MCF 10A (cell line): ENCODE measurements around the gene CABLES1. TPM values are rescaled to one million over a fixed set of nuclear protein-coding genes. Genes with fewer than 3 reads are reported as not detected.

Source experiments
- BruUV-seq: library from RNA; stranded (reverse); fragments of 400-500 nt; replicated peaks from 2 replicates; lab custom pipeline; 2021; lab: Mats Ljungman, UMichigan
- CTCF ChIA-PET: fragments of 300-600 bp; sonication (Branson Sonifier 250); formaldehyde crosslinking; extraction: SDS; loops from one replicate; lab custom pipeline; 2021; ENCODE audit warnings: antibody characterized with exemption, inconsistent platforms; lab: Yijun Ruan, JAX
- POLR2A ChIA-PET: fragments of 300-600, 350-650 bp; sonication (Branson Sonifier 250); formaldehyde crosslinking; extraction: SDS; loops from one replicate; lab custom pipeline; 2020; ENCODE audit warnings: antibody characterized with exemption, inconsistent platforms; lab: Yijun Ruan, JAX
- DNase-seq: peaks from one replicate; pipeline ENCODE4 v3.0.0-alpha.2; 2018; ENCODE audit not compliant: unreplicated experiment
- H3K27ac Mint-ChIP-seq: one replicate; pipeline ENCODE4 v1.8.0; 2022; ENCODE audit warnings: mild to moderate bottlenecking, low read depth, mixed read lengths; ENCODE audit not compliant: unreplicated experiment
- H3K27me3 Mint-ChIP-seq: one replicate; pipeline ENCODE4 v1.8.0; 2022; ENCODE audit warnings: mixed read lengths; ENCODE audit not compliant: insufficient read depth, unreplicated experiment
- H3K36me3 Mint-ChIP-seq: one replicate; pipeline ENCODE4 v1.8.0; 2022; ENCODE audit warnings: mild to moderate bottlenecking, moderate library complexity, mixed read lengths; ENCODE audit not compliant: insufficient read depth, unreplicated experiment
- H3K4me1 Mint-ChIP-seq: one replicate; pipeline ENCODE4 v1.8.0; 2022; ENCODE audit warnings: mixed read lengths; ENCODE audit not compliant: insufficient read depth, unreplicated experiment
- H3K4me3 Mint-ChIP-seq: one replicate; pipeline ENCODE4 v1.8.0; 2022; ENCODE audit warnings: mild to moderate bottlenecking, moderate library complexity, mixed read lengths; ENCODE audit not compliant: unreplicated experiment
- H3K9me3 Mint-ChIP-seq: one replicate; pipeline ENCODE4 v1.8.0; 2022; ENCODE audit warnings: mixed read lengths; ENCODE audit not compliant: unreplicated experiment
- CTCF ChIP-seq: fragments of 200-600 bp; IDR thresholded peaks from one replicate; pipeline ENCODE4 v1.8.0; 2022; ENCODE audit warnings: antibody characterized with exemption, mild to moderate bottlenecking; ENCODE audit not compliant: unreplicated experiment
- intact Hi-C: fragments of 100-400 bp; cut with micrococcal nuclease; formaldehyde crosslinking; loops from 2 replicates; pipeline ENCODE4 v1.14.1; 2022
- total RNA-seq: library from RNA; stranded (reverse); gene quantifications from 2 replicates; pipeline ENCODE4 v1.2.3, GENCODE V29; 2022

CABLES1 gene
- total RNA-seq, 1 experiment from 2014 or later = 3.2 TPM

GRCh38 chr18:23129355-23130002 lies 5.8 kb upstream of the CABLES1 start:
- ChIA-PET POLR2A (interaction anchor here (1.1 to 1.7 kb wide), 2 partner anchors 14 to 249 kb away, joined by 3 to 10 read pairs; no protein-coding TSS in a partner anchor), CTCF (interaction anchor here (0.6 to 4.1 kb wide), 9 partner anchors 10 to 330 kb away, joined by 3 to 67 read pairs (median 3); no protein-coding TSS in a partner anchor)
- peaks cover 8% of the 10 kb centered on the region for H3K4me1 Mint-ChIP-seq
- H3K27ac Mint-ChIP-seq = no peak overlapping the region
- no peak for TF ChIP-seq CTCF
- no peaks in the 10 kb centered on the region for H3K27me3 Mint-ChIP-seq
- BruUV-seq = no TSS peak
- no peak for DNase-seq
- H3K4me3 Mint-ChIP-seq = no peak overlapping the region
- no peaks in the 10 kb centered on the region for H3K9me3 Mint-ChIP-seq
- intact Hi-C loops = loop anchor here (5.0 to 10.0 kb wide), 3 partner anchors 52 to 455 kb away; partner anchors contain the start of gene NPC1
- H3K36me3 Mint-ChIP-seq = no peaks in the 10 kb centered on the region

- intact Hi-C loops = loop anchor here (1.0 to 10.0 kb wide), 6 partner anchors 55 to 453 kb away; partner anchors contain the start of gene NPC1
- POLR2A ChIA-PET = interaction anchor here (0.6 to 1.4 kb wide), 3 partner anchors 98 to 247 kb away, joined by 3 to 18 read pairs (median 4); no protein-coding TSS in a partner anchor
- H3K4me1 Mint-ChIP-seq = peaks cover 11% of the 10 kb centered on the region
These were observed 3.5 kb upstream of the CABLES1 start for GRCh38 chr18:23131693-23132319.

GRCh38 chr18:23133860-23134779 lies 1.2 kb upstream of the CABLES1 start:
- peaks cover 21% of the 10 kb centered on the region for H3K4me1 Mint-ChIP-seq
- no peaks in the 10 kb centered on the region for H3K9me3 Mint-ChIP-seq
- intact Hi-C loops = loop anchor here (2.0 to 10.0 kb wide), 5 partner anchors 57 to 451 kb away; partner anchors contain the start of gene NPC1
- no peak for TF ChIP-seq CTCF
- H3K27ac Mint-ChIP-seq = peak overlapping the region; percentile 8
- H3K36me3 Mint-ChIP-seq = no peaks in the 10 kb centered on the region
- peak; percentile 71 for DNase-seq
- ChIA-PET POLR2A (interaction anchor here (0.7 to 3.8 kb wide), 25 partner anchors 9 to 369 kb away, joined by 3 to 44 read pairs (median 4); partner anchors contain the start of gene RIOK3), CTCF (interaction anchor here (0.6 to 3.5 kb wide), 9 partner anchors 70 to 319 kb away, joined by 3 to 51 read pairs (median 3); no protein-coding TSS in a partner anchor)
- no TSS peak for BruUV-seq
- H3K4me3 Mint-ChIP-seq = peak overlapping the region; percentile 80
- no peaks in the 10 kb centered on the region for H3K27me3 Mint-ChIP-seq

More at GRCh38 chr18:23131693-23132319, 3.5 kb upstream of the CABLES1 start:
- Mint-ChIP-seq H3K27ac (no peak overlapping the region), H3K9me3 (no peaks in the 10 kb centered on the region), H3K27me3 (no peaks in the 10 kb centered on the region), H3K36me3 (no peaks in the 10 kb centered on the region), H3K4me3 (no peak overlapping the region)
- DNase-seq = peak; percentile 90
- TF ChIP-seq CTCF = peak; percentile 54
- BruUV-seq = no TSS peak
- CTCF ChIA-PET = interaction anchor here (0.6 to 4.1 kb wide), 35 partner anchors 10 to 1361 kb away, joined by 3 to 67 read pairs (median 5); no protein-coding TSS in a partner anchor
